Measurements from ENCODE around the gene NECAB2.
"Not testable (repeated sequence)": the region's sequence is repeated elsewhere in the genome, so short reads cannot be mapped to it uniquely, and the experiment has no call there.

- TF ChIP-seq CTCF (IDR thresholded peaks at IDR 0.05; ENCODE audit: low read depth, low read length, poor library complexity, severe bottlenecking); EZH2phosphoT487 (IDR thresholded peaks at IDR 0.05; ENCODE audit: borderline replicate concordance, low read length): not testable (repeated sequence)
These were observed 26.5 kb upstream of the NECAB2 start for GRCh38 chr16:83941546-83941945.

Measured in DOHH2 (cell line).